Measurements from ENCODE around the gene HOXB1. TPM values are rescaled to one million over a fixed set of nuclear protein-coding genes. Genes with fewer than 3 reads are reported as not detected.
"Not testable (repeated sequence)": the region's sequence is repeated elsewhere in the genome, so short reads cannot be mapped to it uniquely, and the experiment has no call there.

Gene HOXB1
- total RNA-seq, 2 donors from 2014 or later: not detected

DNA sequence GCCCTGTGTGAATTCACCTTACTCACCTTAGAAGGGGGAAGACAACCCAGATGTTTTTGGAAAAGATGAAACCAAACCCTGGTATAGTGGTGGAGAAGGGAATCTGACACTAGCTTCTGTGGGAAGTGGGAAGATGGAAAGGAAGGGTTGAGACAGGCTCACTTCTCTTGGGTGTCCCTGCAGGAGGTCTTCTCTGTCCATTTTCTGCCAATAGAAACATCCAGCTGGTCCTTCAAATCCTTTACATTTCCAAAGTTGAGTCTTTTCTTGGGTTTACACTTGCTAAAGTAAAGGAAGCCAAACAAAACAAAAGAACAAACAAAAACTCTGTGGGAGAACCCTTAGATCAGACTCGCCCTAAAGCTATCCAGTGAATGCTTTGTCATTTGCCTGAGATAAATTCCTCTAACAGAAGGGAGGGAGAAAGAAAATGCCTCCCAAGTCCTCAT, 10.2 kb downstream of the HOXB1 start:
- Mint-ChIP-seq H3K4me3 (no peak overlapping the region), H3K4me1 (ENCODE audit: low read depth in 2 of 2) (no peaks in the 10 kb centered on the region), H3K36me3 (no peaks in the 10 kb centered on the region), H3K27me3 (peaks cover 14 to 21% of the 10 kb centered on the region in 2 donors), H3K27ac (peak overlapping the region in 1 of 2 donors; percentile 47), H3K9me3 (no peaks in the 10 kb centered on the region)
- ATAC-seq: no peak
- DNase-seq (ENCODE audit: low spot score): no peak

DNA sequence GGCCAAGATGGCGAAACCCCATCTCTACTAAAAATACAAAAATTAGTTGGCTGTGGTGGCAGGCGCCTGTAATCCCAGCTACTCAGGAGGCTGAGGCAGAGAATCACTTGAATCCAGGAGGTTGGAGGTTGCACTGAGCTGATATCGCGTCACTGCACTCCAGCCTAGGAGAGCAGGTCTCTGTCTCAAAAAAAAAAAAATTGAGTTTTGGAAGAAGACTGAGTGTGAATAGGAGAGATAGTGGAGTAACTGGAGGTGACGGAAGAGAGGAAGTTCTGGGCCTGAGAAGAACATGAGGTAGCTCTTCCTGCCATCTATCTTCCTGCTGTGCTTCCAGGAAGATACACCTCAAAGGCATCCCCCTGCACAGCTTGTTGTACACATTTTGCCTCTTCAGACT, 11.4 kb downstream of the HOXB1 start:
- H3K27ac Mint-ChIP-seq: no peak overlapping the region
- peaks cover 5 to 8% of the 10 kb centered on the region in 2 donors for H3K4me1 Mint-ChIP-seq (ENCODE audit: low read depth in 2 of 2)
- no peak overlapping the region for H3K4me3 Mint-ChIP-seq
- H3K9me3 Mint-ChIP-seq: no peaks in the 10 kb centered on the region
- H3K36me3 Mint-ChIP-seq: no peaks in the 10 kb centered on the region
- DNase-seq (ENCODE audit: low spot score) (no peak), ATAC-seq (no peak)
- H3K27me3 Mint-ChIP-seq: peaks cover 14 to 21% of the 10 kb centered on the region in 2 donors

DNA sequence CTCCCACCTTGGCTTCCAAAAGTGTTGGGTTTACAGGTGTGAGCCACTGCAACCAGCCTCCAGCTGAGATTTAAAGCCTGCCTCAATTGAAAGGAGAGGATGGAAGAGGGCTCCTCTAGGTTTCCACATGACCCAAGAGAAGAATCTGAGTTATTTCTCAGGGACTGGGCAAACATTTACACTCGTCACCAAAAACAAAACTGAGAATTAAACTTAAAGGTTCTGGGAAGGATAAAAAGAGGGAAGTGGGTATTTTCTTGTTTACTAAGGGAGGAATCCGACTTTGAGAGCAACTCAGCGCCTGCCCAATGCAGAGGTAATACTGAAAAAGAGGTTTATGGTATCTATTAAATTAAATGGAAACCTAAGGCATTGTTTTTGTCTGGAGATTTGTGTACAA, 13.3 kb downstream of the HOXB1 start:
- Mint-ChIP-seq H3K27ac (no peak overlapping the region), H3K27me3 (peaks cover 14 to 27% of the 10 kb centered on the region in 2 donors), H3K4me1 (ENCODE audit: low read depth in 2 of 2) (peaks cover 19 to 25% of the 10 kb centered on the region in 2 donors), H3K4me3 (no peak overlapping the region), H3K9me3 (no peaks in the 10 kb centered on the region), H3K36me3 (no peaks in the 10 kb centered on the region)
- DNase-seq (ENCODE audit: low spot score): no peak
- ATAC-seq: no peak

DNA sequence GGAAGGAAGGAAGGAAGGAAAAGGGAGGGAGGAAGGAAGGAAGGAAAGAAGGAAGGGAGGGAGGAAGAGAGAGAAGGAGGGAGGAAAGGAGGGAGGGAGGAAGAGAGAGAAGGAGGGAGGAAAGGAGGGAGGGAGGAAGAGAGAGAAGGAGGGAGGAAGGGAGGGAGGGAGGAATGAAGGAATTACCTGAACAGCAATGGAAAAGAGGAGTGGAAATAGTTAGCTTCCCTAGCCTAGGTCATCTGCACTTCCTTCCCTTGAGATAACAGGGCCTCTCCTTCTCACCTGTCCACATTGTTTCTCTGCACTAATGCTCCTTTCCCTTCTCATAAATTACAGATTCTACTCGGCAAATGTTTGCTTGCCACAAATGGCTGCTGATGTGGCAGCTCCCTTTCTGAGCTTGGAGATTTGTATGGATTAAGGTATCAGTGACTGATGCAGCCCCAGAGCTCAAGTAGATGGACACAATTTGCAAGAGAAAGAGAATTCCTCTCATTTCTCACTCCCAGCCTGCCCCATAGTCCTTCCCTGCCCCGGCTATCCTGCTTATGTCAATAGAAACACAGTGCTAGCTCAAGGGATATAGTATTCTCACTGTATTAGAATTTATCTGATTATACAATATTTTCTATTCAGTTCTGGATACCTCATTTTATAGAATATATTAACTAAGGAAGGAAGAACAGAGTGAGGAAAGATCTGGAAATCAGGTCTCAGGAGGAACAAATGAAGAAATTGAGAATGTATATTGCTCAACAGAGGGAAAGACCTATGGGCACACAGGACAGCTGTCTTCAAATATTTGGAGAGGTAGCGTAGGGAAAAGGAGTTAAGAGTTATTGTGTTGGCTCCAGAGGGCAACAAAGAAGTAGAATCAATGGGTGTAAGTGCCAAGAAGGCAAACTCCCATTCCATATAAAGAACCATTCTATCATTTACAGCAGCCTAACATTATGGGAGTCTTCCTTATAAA, 14.6 kb downstream of the HOXB1 start:
- Mint-ChIP-seq H3K36me3 (no peaks in the 10 kb centered on the region), H3K4me3 (no peak overlapping the region), H3K27me3 (peaks cover 14 to 23% of the 10 kb centered on the region in 2 donors), H3K27ac (peak overlapping the region; percentile 5 to 69), H3K9me3 (no peaks in the 10 kb centered on the region), H3K4me1 (ENCODE audit: low read depth in 2 of 2) (peaks cover 19 to 34% of the 10 kb centered on the region in 2 donors)
- DNase-seq (ENCODE audit: low spot score) (no peak), ATAC-seq (no peak)

DNA sequence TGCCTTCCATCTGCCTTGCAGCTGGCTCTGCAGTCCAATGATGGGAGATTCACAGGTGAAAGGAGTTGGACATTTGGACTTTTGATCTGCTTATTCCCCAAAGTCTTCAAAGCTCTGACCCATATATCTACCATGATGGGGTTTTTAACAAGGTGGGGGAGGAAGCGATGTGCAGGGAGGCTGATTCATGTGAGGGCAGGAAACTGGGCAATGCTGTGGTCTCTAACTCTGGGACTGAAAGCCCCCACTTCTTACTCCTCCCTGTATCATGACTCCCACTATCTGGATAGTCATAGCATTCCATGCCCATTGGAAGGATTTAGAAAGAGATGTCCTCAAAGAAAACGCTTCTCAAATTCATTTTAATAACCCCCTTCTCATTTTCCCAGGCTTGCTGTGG, 16.3 kb downstream of the HOXB1 start:
- Mint-ChIP-seq H3K36me3 (no peaks in the 10 kb centered on the region), H3K9me3 (no peaks in the 10 kb centered on the region), H3K4me1 (ENCODE audit: low read depth in 2 of 2) (peaks cover 28 to 44% of the 10 kb centered on the region in 2 donors), H3K27ac (peak overlapping the region; percentile 16 to 49), H3K27me3 (peaks cover 14 to 23% of the 10 kb centered on the region in 2 donors), H3K4me3 (peak overlapping the region; percentile 65)
- peak in 1 of 2 donors; percentile 58 for ATAC-seq
- no peak for DNase-seq (ENCODE audit: low spot score)

DNA sequence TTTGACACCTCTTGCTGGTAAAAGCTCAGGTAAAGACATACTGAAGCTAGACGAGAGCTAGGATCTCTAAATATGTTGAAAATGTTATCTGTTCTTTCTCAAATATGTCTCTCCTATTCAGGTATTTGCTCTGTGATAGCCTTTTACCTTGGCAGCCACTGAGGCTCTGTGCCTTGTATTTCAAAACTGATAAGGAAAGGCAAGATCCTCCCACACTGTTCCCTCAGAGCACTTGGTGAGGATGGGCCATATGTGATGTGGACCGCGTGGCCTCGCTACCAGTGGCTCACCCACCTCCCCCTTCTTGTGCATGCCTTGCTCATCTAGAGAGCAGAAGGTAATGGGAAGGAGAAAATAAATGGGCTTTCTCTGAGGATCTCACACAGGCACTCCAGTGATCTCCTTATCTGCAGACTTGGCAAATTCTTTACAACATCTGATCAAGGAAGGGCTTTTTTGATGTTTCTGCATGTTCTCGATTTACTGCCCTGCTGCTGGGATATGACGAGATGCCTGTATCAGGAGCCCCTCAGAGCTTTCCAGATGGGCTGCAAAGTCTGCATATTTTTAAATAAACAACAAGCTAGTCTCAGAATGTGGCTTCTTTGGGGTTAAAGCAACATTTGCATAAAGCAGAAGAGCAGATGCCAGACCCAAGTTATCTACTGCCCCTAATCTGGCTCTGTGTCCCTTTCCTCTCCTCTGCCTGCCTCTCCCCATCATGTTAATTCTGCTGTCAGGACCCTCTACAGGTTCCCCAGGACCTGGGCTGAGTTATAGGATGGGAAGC, 16.9 kb downstream of the HOXB1 start:
- H3K4me3 Mint-ChIP-seq: peak overlapping the region; percentile 65

DNA sequence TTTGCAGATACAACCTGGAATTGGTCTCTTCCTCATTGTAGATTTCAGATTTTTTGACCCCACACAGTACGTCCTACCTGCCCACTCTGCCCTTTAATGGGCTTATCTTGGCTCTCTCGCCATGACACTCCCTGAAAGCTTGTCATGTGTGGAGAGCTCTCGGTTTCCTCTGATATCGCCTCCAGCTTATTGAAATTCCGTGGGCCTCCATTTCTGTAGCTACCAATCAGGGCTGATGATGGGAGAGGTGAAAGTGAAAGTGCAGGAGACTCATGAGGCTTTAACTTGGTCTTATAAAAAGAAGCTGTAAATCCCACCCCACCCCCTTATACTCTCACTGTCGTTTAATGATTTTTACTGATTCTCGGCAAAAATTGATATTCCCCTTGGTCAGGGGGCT, 17.7 kb downstream of the HOXB1 start:
- H3K27me3 Mint-ChIP-seq: peaks cover 14 to 26% of the 10 kb centered on the region in 2 donors
- ATAC-seq: no peak
- peak overlapping the region; percentile 57 for H3K4me3 Mint-ChIP-seq
- H3K36me3 Mint-ChIP-seq: no peaks in the 10 kb centered on the region
- no peak for DNase-seq (ENCODE audit: low spot score)
- H3K27ac Mint-ChIP-seq: peak overlapping the region in 1 of 2 donors; percentile 81
- peaks cover 32 to 44% of the 10 kb centered on the region in 2 donors for H3K4me1 Mint-ChIP-seq (ENCODE audit: low read depth in 2 of 2)
- no peaks in the 10 kb centered on the region for H3K9me3 Mint-ChIP-seq

More for the DNA sequence above, 16.9 kb downstream of the HOXB1 start:
- peaks cover 14 to 23% of the 10 kb centered on the region in 2 donors for H3K27me3 Mint-ChIP-seq
- no peak for DNase-seq (ENCODE audit: low spot score)
- no peaks in the 10 kb centered on the region for H3K36me3 Mint-ChIP-seq
- ATAC-seq: no peak
- no peaks in the 10 kb centered on the region for H3K9me3 Mint-ChIP-seq
- H3K4me1 Mint-ChIP-seq (ENCODE audit: low read depth in 2 of 2): peaks cover 28 to 44% of the 10 kb centered on the region in 2 donors
- H3K27ac Mint-ChIP-seq: peak overlapping the region in 1 of 2 donors; percentile 49

DNA sequence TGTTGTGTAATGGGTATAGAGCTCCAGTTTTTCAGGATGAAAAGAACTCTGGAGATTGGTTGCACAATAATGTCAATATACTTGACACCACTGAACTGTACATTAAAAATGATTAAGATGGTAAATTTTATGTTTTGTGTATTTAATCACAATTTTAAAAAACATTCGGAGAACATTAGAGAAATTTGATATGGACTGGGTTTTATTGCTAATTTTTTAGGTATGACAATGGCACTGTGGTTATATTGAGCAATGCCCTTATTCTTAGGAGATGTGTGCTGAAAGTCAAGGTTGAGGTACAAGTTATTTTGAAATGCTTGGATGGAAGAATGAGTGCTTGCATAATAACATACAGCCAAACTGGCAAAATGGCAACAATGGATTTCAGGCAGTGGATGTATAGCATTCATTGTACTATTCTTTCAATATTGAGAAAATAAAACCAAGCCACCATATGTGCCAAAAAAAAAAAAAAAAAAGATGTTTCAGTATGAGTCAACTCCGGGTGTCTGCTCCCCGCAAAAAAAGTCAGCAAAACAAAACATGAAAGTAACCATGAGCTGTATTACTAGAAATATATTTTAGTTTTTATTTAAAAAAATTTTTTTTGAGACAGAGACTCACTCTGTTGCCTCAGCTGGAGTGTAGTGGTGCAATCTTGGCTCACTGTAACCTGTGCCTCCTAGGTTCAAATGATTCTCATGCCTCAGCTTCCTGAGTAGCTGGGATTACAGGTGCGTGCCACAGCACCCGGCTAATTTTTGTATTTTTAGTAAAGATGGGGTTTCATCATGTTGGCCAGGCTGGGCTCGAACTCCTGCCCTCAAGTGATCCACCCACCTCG, 19.8 kb downstream of the HOXB1 start:
- ATAC-seq: peak; percentile 73 to 85
- peak overlapping the region; percentile 51 to 62 for H3K27ac Mint-ChIP-seq

DNA sequence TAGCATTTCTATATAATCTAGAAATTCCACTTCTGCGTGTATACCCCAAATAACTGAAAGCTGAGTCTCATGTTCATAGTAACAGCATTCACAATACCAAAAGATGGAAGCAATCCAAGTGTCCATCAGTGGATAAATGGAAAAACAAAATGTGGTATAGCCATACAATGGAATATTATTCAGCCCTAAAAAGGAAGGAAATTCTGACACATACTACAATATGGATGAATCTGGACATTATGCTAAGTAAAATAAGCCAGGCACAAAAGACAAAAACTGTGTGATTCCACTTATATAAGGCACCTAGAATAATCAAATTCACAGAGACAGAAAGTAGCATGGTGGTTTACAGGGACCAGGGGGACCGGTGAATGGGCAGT, 20.4 kb downstream of the HOXB1 start:
- DNase-seq (ENCODE audit: low spot score) (no peak), ATAC-seq (no peak)
- H3K27me3 Mint-ChIP-seq: peaks cover 8 to 18% of the 10 kb centered on the region in 2 donors
- no peaks in the 10 kb centered on the region for H3K36me3 Mint-ChIP-seq
- no peaks in the 10 kb centered on the region for H3K9me3 Mint-ChIP-seq
- H3K4me3 Mint-ChIP-seq: peak overlapping the region; percentile 73
- peaks cover 40 to 57% of the 10 kb centered on the region in 2 donors for H3K4me1 Mint-ChIP-seq (ENCODE audit: low read depth in 2 of 2)
- H3K27ac Mint-ChIP-seq: peak overlapping the region; percentile 51 to 62

More for the DNA sequence above, 19.8 kb downstream of the HOXB1 start:
- peak overlapping the region; percentile 73 for H3K4me3 Mint-ChIP-seq
- no peak for DNase-seq (ENCODE audit: low spot score)
- no peaks in the 10 kb centered on the region for H3K36me3 Mint-ChIP-seq
- peaks cover 33 to 51% of the 10 kb centered on the region in 2 donors for H3K4me1 Mint-ChIP-seq (ENCODE audit: low read depth in 2 of 2)
- peaks cover 14 to 21% of the 10 kb centered on the region in 2 donors for H3K27me3 Mint-ChIP-seq
- H3K9me3 Mint-ChIP-seq: no peaks in the 10 kb centered on the region

DNA sequence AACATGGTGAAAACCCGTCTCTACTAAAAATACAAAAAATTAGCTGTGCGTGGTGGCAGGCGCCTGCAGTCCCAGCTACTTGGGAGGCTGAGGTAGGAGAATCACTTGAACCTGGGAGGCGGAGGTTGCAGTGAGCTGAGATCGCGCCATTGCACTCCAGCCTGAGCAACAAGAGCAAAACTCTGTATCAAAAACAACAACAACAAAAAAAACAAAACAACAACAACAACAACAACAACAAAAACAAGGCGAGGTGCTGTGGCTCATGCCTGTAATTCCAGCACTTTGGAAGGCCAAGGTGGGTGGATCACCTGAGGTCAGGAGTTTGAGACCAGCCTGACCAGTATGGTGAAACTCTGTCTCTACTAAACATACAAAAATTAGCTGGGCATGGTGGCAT, 21.1 kb downstream of the HOXB1 start:
- not testable (repeated sequence) for H3K36me3 Mint-ChIP-seq; H3K27ac Mint-ChIP-seq; DNase-seq (ENCODE audit: low spot score); H3K9me3 Mint-ChIP-seq; ATAC-seq; H3K4me3 Mint-ChIP-seq
- Mint-ChIP-seq H3K27me3 (peaks cover 1 to 15% of the 10 kb centered on the region in 2 donors), H3K4me1 (ENCODE audit: low read depth in 2 of 2) (peaks cover 42 to 57% of the 10 kb centered on the region in 2 donors)

DNA sequence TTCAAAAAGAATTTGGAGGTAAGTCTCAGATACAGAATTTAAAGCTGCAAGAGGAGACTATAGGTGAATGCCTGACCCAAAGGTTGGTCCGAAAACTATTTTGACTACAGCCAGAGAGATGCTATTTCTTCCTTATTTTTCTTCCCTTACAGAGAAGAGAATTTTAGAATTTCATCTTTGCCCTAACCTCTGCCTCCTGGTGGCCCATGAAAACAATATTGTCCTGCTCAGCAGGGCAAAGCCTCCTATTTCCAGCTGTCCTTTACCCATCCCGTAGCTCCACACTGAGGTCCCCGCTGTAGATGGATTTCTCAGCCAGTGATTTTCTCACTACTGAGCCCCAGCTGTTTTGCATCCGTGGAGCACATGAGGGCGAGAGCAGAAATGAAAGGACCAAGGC, 24.6 kb downstream of the HOXB1 start:
- H3K9me3 Mint-ChIP-seq: no peaks in the 10 kb centered on the region
- H3K4me1 Mint-ChIP-seq (ENCODE audit: low read depth in 2 of 2): peaks cover 29 to 30% of the 10 kb centered on the region in 2 donors
- H3K36me3 Mint-ChIP-seq: no peaks in the 10 kb centered on the region
- DNase-seq (ENCODE audit: low spot score): no peak
- peak overlapping the region; percentile 76 to 77 for H3K27ac Mint-ChIP-seq
- ATAC-seq: no peak
- H3K4me3 Mint-ChIP-seq: peak overlapping the region; percentile 46
- H3K27me3 Mint-ChIP-seq: peaks cover 0 to 7% of the 10 kb centered on the region in 2 donors

DNA sequence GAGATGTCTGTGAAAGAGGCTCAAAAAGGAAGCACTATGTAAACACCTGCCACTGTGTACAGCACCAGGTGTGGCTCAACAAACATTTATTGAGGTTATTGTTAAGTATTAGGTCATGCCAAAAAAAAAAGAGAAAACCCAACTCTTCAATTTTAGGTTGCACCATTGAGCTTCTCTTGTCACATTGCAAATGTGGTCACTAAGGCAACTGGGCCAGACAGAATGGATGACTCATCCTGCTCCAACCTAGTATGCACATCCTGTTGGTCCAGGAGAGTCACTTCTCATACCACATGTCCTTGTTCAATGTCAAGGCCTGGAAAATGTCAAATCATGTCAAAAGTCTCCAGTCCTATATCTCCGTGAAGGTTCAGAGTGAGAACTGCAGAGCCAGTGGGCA, 25.0 kb downstream of the HOXB1 start:
- DNase-seq (ENCODE audit: low spot score) (peak; percentile 71), ATAC-seq (peak; percentile 98 to 99)
- peaks cover 0 to 7% of the 10 kb centered on the region in 2 donors for H3K27me3 Mint-ChIP-seq
- H3K9me3 Mint-ChIP-seq: no peaks in the 10 kb centered on the region
- H3K36me3 Mint-ChIP-seq: no peaks in the 10 kb centered on the region
- H3K4me1 Mint-ChIP-seq (ENCODE audit: low read depth in 2 of 2): peaks cover 24 to 26% of the 10 kb centered on the region in 2 donors
- H3K4me3 Mint-ChIP-seq: peak overlapping the region; percentile 46
- peak overlapping the region; percentile 76 to 77 for H3K27ac Mint-ChIP-seq

DNA sequence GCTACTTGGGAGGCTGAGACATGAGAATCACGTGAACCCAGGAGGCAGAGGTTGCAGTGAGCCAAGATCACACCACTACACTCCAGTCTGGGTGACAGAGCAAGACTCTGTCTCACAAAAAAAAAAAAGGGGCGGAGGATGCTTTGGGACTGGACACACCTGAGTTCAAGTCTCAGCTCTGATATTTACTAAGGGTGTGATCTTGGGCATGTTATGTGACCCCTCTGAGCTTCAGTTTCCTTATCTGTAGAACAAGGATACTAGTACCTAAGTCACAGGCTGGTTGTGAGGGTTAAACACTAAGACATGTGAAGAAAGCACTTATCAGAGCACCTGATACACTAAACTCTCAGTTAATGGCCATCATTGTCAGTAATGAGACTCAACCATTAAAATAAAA, 25.9 kb downstream of the HOXB1 start:
- Mint-ChIP-seq H3K4me3 (peak overlapping the region; percentile 46), H3K4me1 (ENCODE audit: low read depth in 2 of 2) (peaks cover 18 to 21% of the 10 kb centered on the region in 2 donors), H3K27me3 (peaks cover 0 to 7% of the 10 kb centered on the region in 2 donors), H3K36me3 (no peaks in the 10 kb centered on the region), H3K27ac (peak overlapping the region; percentile 76 to 77), H3K9me3 (no peaks in the 10 kb centered on the region)
- ATAC-seq (no peak), DNase-seq (ENCODE audit: low spot score) (no peak)
